Measurements from ENCODE around the gene TRAF6.
"Not testable (repeated sequence)": the region's sequence is repeated elsewhere in the genome, so short reads cannot be mapped to it uniquely, and the experiment has no call there.

TRAF6 gene

GRCh38 chr11:36492724-36493304 is 17.3 kb downstream of the TRAF6 start:
- DNase-seq (ENCODE audit: low spot score), result peak; percentile 17

GRCh38 chr11:36490026-36490806 is 19.9 kb downstream of the TRAF6 start:
- no peak for DNase-seq (ENCODE audit: low spot score)

DNA sequence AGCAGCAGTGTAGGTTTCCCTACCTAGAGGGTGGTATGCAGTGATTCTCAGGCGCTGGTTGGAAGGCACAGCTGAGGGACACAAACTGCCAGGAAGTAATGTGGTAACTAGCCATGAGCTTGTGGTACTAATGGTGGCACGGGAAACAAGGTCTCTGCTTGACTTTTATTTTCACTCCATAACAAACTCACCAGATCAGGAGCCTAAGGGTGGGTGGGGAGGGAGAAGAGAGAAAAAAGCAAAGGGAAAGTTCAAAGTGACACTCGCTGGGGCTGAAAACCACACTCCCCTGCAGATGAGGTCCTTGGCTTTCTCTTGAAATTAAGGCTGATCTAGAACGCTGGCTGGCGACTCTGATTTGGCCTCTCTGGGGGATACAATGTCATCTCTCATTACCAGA is 22.0 kb downstream of the TRAF6 start:
- no peak for DNase-seq (ENCODE audit: low spot score)

DNA sequence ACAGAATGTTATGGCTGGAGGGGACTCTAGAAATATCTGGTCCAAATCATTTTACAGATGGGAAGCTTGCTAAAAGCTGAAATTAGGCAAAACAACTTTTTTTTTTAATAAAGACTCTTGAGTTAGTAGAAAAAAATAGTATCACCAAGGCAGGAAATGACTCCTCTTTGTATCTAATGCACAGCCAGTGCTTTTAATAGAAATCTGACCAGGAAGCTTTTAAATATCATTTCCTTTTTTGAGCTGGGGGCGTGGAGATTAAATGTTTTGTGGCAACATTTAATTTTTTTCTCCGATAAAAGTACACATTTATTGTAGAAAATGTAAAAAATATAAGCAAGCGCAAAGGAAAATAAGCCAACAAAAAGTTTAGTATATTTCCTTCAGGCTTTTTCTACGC is 22.5 kb downstream of the TRAF6 start:
- no peak for DNase-seq (ENCODE audit: low spot score)

DNA sequence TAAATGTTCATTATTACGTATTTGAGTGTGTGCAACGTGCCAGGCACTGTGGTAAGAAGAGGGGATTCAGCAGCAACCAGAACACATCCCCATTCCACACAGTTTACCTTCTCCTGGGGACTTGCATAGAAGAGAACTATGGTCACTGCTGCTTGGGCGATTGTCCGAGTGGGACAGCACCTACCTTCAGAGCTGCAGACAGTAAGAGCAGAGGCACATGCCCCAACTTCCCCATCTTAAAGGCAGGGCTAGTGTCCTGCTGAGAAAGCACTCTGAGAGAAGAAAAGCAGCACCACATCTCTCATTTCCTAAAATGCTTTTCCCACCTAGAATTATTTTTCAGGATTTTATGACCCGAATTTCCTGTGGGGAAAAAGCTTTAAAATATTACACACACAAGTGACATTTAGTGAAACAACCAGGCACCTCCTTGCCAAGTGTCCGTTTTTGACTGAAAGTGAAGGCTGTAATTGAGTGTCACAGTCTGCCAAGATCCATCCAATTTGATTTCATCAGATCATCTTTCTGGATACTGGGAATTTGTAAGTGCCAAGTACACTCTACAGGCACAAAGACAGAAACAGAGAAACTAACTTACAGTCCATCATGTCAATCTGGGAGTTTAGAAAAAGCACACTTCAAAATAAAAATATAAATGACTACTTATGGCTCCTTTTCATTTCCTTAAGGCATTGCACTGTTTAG is 24.6 kb downstream of the TRAF6 start:
- DNase-seq (ENCODE audit: low spot score), result no peak

DNA sequence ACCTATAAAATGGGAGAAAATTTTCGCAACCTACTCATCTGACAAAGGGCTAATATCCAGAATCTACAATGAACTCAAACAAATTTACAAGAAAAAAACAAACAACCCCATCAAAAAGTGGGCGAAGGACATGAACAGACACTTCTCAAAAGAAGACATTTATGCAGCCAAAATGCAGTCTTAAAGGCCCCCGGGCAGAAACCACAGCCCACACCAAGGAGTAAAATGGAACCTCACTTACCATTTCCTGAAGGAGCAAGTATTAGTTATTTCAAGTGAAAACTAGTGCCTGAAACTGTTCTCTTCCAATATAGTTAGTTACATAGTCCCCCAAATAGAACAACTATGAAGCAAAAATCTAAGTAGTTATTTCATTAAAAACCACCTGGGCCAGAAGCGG is 27.0 kb downstream of the TRAF6 start:
- not testable (repeated sequence) for DNase-seq (ENCODE audit: low spot score)

DNA sequence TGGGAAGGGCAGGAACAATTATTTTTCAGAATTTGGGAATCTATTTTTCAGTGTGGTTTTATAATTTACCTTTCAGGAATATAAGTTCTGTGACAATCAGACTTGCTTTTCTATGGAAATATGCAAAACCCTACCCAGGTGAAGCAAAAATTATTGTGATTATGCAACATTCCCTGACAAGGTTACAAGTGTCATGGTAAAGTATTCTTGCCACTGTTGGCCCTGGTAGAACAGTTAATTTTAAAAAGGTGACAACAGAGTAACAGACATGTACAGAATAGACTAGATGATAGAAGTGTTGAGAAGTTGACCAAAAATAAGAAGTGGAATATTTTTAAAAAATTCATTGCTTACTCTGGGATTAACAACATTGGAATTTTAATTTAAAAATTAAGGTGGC is 29.2 kb downstream of the TRAF6 start:
- no peak for DNase-seq (ENCODE audit: low spot score)

DNA sequence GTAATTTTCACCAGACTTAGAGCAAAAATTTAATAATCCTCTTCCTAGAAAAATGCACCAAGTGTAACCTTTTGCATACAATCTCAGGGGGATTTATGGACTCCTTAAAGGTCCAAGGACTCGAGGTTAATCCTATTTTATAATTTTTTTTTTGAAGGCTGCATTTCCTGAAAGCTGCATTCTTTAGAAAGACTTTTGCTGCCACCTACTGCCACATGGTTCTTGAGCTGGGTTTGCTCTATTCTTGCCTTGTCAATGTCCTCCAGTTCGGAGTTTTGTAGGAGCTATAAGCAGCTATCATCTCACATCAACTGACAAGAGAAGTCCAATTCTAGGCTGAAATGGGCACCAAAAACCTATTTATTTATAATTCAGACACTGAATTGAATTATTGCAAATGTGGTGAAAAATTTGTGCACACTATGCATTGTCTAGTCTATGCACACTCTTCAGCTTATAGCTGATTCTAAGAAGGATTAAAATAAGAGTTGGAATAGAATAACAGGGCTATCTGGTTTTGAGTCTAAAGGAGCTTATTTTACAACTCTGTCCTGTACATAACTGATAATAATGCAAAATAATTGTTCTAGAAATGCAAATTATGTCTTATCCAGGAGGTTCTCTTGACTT is 31.3 kb downstream of the TRAF6 start:
- no peak for DNase-seq (ENCODE audit: low spot score)

DNA sequence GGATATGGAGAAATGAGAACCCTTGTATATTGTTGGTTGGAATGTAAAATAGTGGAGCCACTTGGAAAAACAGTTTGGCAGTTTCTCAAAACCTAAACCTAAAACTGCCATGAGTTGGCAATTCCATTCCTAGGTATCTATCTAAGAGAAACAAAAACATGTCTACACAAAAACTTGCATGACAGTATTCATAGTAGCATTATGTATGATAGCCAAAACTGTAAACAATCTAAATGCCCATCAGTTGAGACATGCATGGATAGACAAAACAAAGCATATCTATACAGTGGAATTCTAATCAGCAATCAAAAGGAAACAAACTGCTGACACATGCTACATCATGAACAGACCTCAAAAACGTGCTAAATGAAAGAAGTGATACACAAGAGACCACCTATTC is 34.9 kb downstream of the TRAF6 start:
- DNase-seq (ENCODE audit: low spot score), result no peak

DNA sequence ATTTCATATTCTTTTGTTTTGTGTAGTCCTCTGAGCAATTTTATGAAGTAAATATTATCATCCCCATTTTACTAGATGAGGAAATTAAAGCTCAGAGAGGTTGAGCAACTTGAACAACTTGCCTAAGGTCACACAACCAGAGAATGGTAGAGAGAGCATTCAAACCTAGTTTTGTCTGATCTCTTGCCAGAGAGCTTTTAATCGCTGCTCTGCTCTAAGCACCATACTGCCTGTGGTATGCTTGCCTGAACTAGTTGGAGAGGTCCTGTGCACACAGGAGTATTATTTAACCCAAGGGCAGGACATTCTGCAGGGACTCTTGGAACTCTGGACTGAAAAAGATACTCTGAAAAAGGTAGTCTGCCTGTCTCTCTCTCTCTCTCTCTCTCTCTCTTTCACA is 38.5 kb downstream of the TRAF6 start:
- no peak for DNase-seq (ENCODE audit: low spot score)

GRCh38 chr11:36469881-36470802 is 39.9 kb downstream of the TRAF6 start:
- no peak for DNase-seq (ENCODE audit: low spot score)

DNA sequence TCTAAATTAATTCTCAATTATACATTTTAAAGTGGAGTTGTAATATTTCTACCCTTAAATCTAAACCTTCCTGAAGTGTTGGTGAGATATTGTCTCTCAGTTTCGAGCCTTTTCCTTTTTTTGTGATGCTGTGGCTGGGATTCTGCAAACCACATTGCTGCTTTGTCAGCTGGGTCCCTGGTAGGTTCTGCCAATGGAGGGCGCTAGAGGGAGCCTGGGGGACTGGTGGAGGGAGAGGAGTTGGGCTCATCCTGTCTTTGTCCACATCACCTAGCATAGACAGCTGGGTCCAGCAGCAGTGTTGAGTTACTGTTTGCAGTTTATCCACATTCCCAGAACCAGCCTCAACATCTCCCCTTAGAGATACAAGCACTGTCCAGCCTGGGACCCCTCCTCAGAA is 41.0 kb downstream of the TRAF6 start:
- no peak for DNase-seq (ENCODE audit: low spot score)

DNA sequence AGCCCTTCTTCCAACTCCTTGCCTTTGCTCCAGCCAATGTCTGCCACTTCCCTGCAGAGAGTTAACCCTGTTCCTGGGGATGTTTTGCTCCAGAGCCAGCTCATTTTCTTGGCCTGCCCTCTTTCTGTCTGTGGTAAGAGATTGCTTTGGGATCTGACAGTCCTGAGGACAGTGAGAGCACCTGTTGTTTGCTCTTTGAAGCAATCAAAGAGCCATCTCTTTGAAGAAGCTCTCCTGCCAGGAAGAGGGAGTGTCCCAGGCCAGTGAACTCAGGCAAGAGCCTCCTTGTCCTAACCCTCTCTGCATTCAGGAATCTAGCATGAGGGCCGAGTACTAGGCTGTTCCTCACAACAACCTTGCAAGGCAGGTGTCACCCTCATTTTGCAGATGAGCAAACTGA is 42.2 kb downstream of the TRAF6 start:
- DNase-seq (ENCODE audit: low spot score), result no peak

DNA sequence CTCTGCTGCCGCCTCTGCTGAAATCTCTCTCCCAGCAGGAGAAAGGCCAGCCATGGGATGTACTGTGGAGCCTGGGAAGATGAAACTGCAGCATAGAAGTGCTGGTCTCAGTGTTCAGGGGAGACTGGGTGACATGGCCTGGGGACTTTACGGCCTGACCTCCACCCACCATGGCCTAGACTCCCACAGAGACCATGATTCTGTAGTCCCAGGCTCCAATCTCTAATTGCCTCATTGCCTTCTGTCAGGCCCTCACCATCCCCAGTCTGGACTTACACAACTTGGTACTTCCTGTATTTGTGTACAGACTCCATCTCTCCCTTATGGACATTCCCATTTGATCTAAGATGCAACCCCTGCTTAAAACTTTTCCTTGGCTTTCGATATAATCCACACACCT is 43.1 kb downstream of the TRAF6 start:
- no peak for DNase-seq (ENCODE audit: low spot score)

- DNase-seq (ENCODE audit: low spot score), result no peak
These were observed 44.5 kb downstream of the TRAF6 start for GRCh38 chr11:36465449-36466163.

DNA sequence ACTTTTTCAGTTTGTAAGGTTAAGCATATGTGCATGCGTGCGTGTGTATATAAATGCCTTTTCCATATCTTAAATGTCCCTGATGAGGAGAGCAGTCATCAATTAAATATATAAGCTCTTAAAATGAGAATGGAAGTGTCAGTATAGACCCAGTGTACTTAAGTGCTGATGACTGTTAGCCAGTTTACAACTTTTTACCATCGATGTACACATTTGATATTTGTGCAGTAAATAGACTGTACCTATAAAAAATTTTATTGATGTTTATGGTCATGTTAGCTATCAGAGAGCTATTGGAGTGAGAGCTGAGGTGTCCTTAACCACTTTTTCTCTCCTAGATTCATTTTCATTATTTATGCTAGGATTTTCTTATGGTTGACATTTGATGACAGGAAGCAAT is 45.4 kb downstream of the TRAF6 start:
- DNase-seq (ENCODE audit: low spot score), result no peak

GRCh38 chr11:36463781-36464180 is 46.3 kb downstream of the TRAF6 start:
- DNase-seq (ENCODE audit: low spot score), result peak; percentile 63

DNA sequence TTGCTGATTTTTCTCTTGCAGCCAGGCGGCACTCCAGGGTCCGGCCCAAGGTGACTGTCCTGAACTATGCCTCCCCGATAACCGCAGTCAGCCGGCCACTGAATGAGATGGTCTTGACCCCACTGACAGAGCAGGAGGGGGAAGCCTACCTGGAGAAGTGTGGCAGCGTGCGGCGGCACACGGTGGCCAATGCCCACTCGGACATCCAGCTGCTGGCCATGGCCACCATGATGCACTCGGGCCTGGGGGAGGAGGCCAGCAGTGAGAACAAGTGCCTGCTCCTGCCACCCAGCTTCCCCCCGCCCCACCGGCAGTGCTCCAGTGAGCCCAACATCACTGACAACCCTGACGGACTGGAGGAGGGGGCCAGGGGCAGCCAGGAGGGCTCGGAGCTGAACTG is 47.8 kb downstream of the TRAF6 start:
- no peak for DNase-seq (ENCODE audit: low spot score)

- DNase-seq (ENCODE audit: low spot score), result no peak
These were observed 49.9 kb downstream of the TRAF6 start for GRCh38 chr11:36460220-36460619.

- DNase-seq (ENCODE audit: low spot score), result no peak
These were observed 51.0 kb downstream of the TRAF6 start for GRCh38 chr11:36459046-36459445.
